Psoas muscle (tissue), 8 donors: ENCODE measurements around the gene APEX2. TPM values are rescaled to one million over a fixed set of nuclear protein-coding genes. Genes with fewer than 3 reads are reported as not detected.
"Not testable (repeated sequence)": the region's sequence is repeated elsewhere in the genome, so short reads cannot be mapped to it uniquely, and the experiment has no call there.

Experiments
- ATAC-seq, 4 donors: fragments of 200-7000 bp; cut with Tn5 transposase; one replicate each; pipeline ENCODE4 v1.9.1; 2020; ENCODE audit warnings: moderate library complexity in 3 of 4, mild to moderate bottlenecking in 2 of 4
- DNase-seq, 2 donors: peaks; one replicate each; pipeline ENCODE4 v3.0.0-alpha.2; 2020
- H3K27ac ChIP-seq: fragments of 200-600 bp; one replicate; pipeline ENCODE4 v1.8.0; 2022
- H3K27me3 ChIP-seq, 3 donors: fragments of 200-600 bp in 1 of 3; one replicate each; pipeline versions ENCODE4 v1.6.1 to v1.8.0; 2013 to 2022; ENCODE audit warnings: low read length in 2 of 3, mild to moderate bottlenecking in 2 of 3, moderate library complexity in 1 of 3; ENCODE audit not compliant: insufficient read depth in 3 of 3
- H3K36me3 ChIP-seq, 2 donors: fragments of 200-600 bp in 1 of 2; one replicate each; pipeline versions ENCODE4 v1.6.1 to v1.8.0; 2013 to 2022; ENCODE audit warnings: low read depth in 1 of 2, mild to moderate bottlenecking in 1 of 2, moderate library complexity in 1 of 2; ENCODE audit not compliant: insufficient read depth in 1 of 2
- H3K4me1 ChIP-seq: fragments of 200-600 bp; one replicate; pipeline ENCODE4 v1.8.0; 2022
- H3K4me3 ChIP-seq: fragments of 200-600 bp; one replicate; pipeline ENCODE4 v1.8.0; 2022; ENCODE audit warnings: mild to moderate bottlenecking
- H3K9me3 ChIP-seq: fragments of 200-600 bp; one replicate; pipeline ENCODE4 v1.8.0; 2022
- CTCF ChIP-seq: fragments of 200-600 bp; IDR thresholded peaks from one replicate; pipeline ENCODE4 v1.8.0; 2022; ENCODE audit warnings: antibody characterized with exemption
- WGBS, 3 donors: extraction: QIAGEN DNeasy Blood & Tissue Kit; methylation state at CpG; one replicate each; pipeline versions ENCODE4 v1.1.6 to v1.1.7; 2013; 5-methylcytosine and 5-hydroxymethylcytosine counted together
- intact Hi-C, 2 donors: fragments of 100-400 bp; cut with DNase I; formaldehyde crosslinking; loops; one replicate each; pipeline versions ENCODE4 v1.11.0 to v1.14.2; 2022
- polyA plus RNA-seq, 3 donors: library from polyadenylated mRNA; stranded (reverse); fragments of 200-250 nt; gene quantifications; one replicate each; pipeline ENCODE4 v1.2.3, GENCODE V29; 2013
- total RNA-seq, 4 donors: library from RNA; stranded (reverse); fragmentation: NEBNext Ultra II Directional in 2 of 4; extraction: Animal tissue kit (Norgen Biotek cat#: 25700) in 2 of 4; gene quantifications; one replicate each; pipeline versions ENCODE4 v1.2.1 to v1.2.4, GENCODE V29; 2021 to 2023
- donor health status: healthy with polysubstance abuse.
- donor health status: DM: no; HTN: no; CAD: no; lungs with moderate emphysema.
- donor health status: Bipolar disorder and iron deficiency.
- donor health status: healthy.
- donor health status: DM: yes; HTN: yes; CAD: no.
- donor health status: DM: no; HTN: no; CAD: no.
- donor health status: DM: no; HTN: no; CAD: no.
- donor health status: DM: yes; HTN: yes; CAD: no.

The APEX2 gene
- total and polyA plus RNA-seq, 7 donors = 6.7 to 15.1 (median 10.5) TPM

- Histone ChIP-seq H3K9me3 (no peaks in the 10 kb centered on the region), H3K36me3 (no peaks in the 10 kb centered on the region), H3K27ac (no peak within 1 kb of the TSS), H3K4me3 (no peak within 1 kb of the TSS), H3K27me3 (peaks cover 0 to 23% (median 0%) of the 10 kb centered on the region in 3 donors), H3K4me1 (no peaks in the 10 kb centered on the region)
- no peak for ATAC-seq
- DNase-seq = no peak
- intact Hi-C loops = no loop called here
- no peak for TF ChIP-seq CTCF
- WGBS, 3 donors = 53 to 80% (median 72%) methylated on average over 4 to 7 of the region's 7 CpGs
Observed at GRCh38 chrX:55030271-55031205, 30.4 kb downstream of the APEX2 start, which contains the start of gene ALAS2. Gene ALAS2 (minus strand): TSS chrX:55030977. CDS start chrX:55026000, 4,977 bp downstream.

- Histone ChIP-seq H3K4me3 (no peak overlapping the region), H3K36me3 (no peaks in the 10 kb centered on the region), H3K27ac (no peak overlapping the region), H3K27me3 (peaks cover 0 to 9% (median 0%) of the 10 kb centered on the region in 3 donors), H3K9me3 (no peaks in the 10 kb centered on the region), H3K4me1 (no peaks in the 10 kb centered on the region)
- intact Hi-C loops = no loop called here
- no peak for ATAC-seq
- no peak for DNase-seq
- 68 to 76% (median 73%) methylated on average over 2 of the region's 2 CpGs for WGBS, 3 donors
- TF ChIP-seq CTCF = no peak
Observed at GRCh38 chrX:55033429-55033828, 33.3 kb downstream of the APEX2 start.

GRCh38 chrX:55039471-55039870 lies 39.3 kb downstream of the APEX2 start:
- no peak for ATAC-seq

GRCh38 chrX:55041514-55041913 lies 41.4 kb downstream of the APEX2 start:
- Histone ChIP-seq H3K4me3 (no peak overlapping the region), H3K4me1 (no peaks in the 10 kb centered on the region), H3K9me3 (no peaks in the 10 kb centered on the region), H3K27ac (no peak overlapping the region), H3K36me3 (no peaks in the 10 kb centered on the region), H3K27me3 (no peaks in the 10 kb centered on the region)
- no peak for ATAC-seq
- 91 to 92% (median 91%) methylated on average over 6 of the region's 6 CpGs for WGBS, 3 donors
- DNase-seq = no peak
- TF ChIP-seq CTCF = no peak
- intact Hi-C loops = no loop called here

More at GRCh38 chrX:55039471-55039870, 39.3 kb downstream of the APEX2 start:
- Histone ChIP-seq H3K36me3 (no peaks in the 10 kb centered on the region), H3K4me3 (no peak overlapping the region), H3K27ac (no peak overlapping the region), H3K9me3 (no peaks in the 10 kb centered on the region), H3K4me1 (no peaks in the 10 kb centered on the region), H3K27me3 (no peaks in the 10 kb centered on the region)
- WGBS, 3 donors = 66 to 83% (median 81%) methylated on average over 3 of the region's 3 CpGs
- TF ChIP-seq CTCF = no peak
- intact Hi-C loops = no loop called here
- DNase-seq = no peak

GRCh38 chrX:55050599-55050998 lies 50.4 kb downstream of the APEX2 start:
- not testable (repeated sequence) for H3K4me1 ChIP-seq, H3K36me3 ChIP-seq, H3K9me3 ChIP-seq, ATAC-seq, DNase-seq, H3K27me3 ChIP-seq, H3K27ac ChIP-seq, H3K4me3 ChIP-seq
- 66 to 80% (median 68%) methylated on average over 2 of the region's 2 CpGs for WGBS, 3 donors
- intact Hi-C loops = loop anchor here in 1 of 2 donors (10.0 kb wide), 1 partner anchor 156 kb away; no protein-coding TSS in a partner anchor
